Sigmoid colon (tissue), 4 donors: ENCODE data around the gene DDX1.

ENCODE experiments used
- CTCF ChIP-seq, 4 experiments: fragments of 450-650 bp in 3 of 4; fragments of 200-600 bp in 1 of 4; IDR thresholded peaks; one replicate each; pipeline ENCODE4 v1.5.1; 2016 to 2019; ENCODE audit warnings: antibody characterized with exemption in 4 of 4, mild to moderate bottlenecking in 3 of 4, moderate library complexity in 2 of 4
- POLR2A ChIP-seq, 2 donors: fragments of 450-650 bp; IDR thresholded peaks; one replicate each; pipeline ENCODE4 v1.6.1; 2016; ENCODE audit warnings: antibody characterized with exemption in 2 of 2, mild to moderate bottlenecking in 2 of 2, moderate library complexity in 2 of 2
- POLR2AphosphoS5 ChIP-seq, 4 donors: sonication (generic); formaldehyde crosslinking; IDR thresholded peaks; one replicate each; pipeline ENCODE4 v1.6.1; 2017; ENCODE audit warnings: antibody characterized with exemption in 4 of 4

- no peak for TF ChIP-seq POLR2A (IDR thresholded peaks at IDR 0.05)
- no peak for TF ChIP-seq CTCF (IDR thresholded peaks at IDR 0.05)
- TF ChIP-seq POLR2AphosphoS5 (IDR thresholded peaks at IDR 0.05) = no peak
Measured at GRCh38 chr2:15645720-15646385, 54.2 kb downstream of the DDX1 start.
